HUES64 (cell line): ENCODE measurements around the gene EPB41.
"Not testable (repeated sequence)": the region's sequence is repeated elsewhere in the genome, so short reads cannot be mapped to it uniquely, and the experiment has no call there.

Experiments
- H3K27ac ChIP-seq: 2 replicates; pipeline ENCODE4 v1.7.0; 2013; ENCODE audit warnings: low read depth, low read length, inconsistent platforms
- H3K27me3 ChIP-seq: 2 replicates; pipeline ENCODE4 v1.6.1; 2013; ENCODE audit warnings: mild to moderate bottlenecking, low read length; ENCODE audit not compliant: insufficient read depth
- H3K36me3 ChIP-seq: 2 replicates; pipeline ENCODE4 v1.6.1; 2013; ENCODE audit warnings: mild to moderate bottlenecking, low read length; ENCODE audit not compliant: insufficient read depth
- H3K4me1 ChIP-seq: 2 replicates; pipeline ENCODE4 v1.6.1; 2013; ENCODE audit warnings: mild to moderate bottlenecking, low read length, moderate library complexity; ENCODE audit not compliant: insufficient read depth
- H3K4me3 ChIP-seq: 2 replicates; pipeline ENCODE4 v1.5.1; 2013; ENCODE audit warnings: mild to moderate bottlenecking, low read length, moderate library complexity
- H3K9ac ChIP-seq: 2 replicates; pipeline ENCODE4 v1.6.1; 2013; ENCODE audit warnings: mild to moderate bottlenecking, low read depth, low read length
- H3K9me3 ChIP-seq: 2 replicates; pipeline ENCODE4 v1.6.1; 2013; ENCODE audit warnings: low read depth, low read length; ENCODE audit not compliant: insufficient read depth
- WGBS: fragments of 150-250, 120-280 bp; methylation state at CpG from one replicate; pipeline ENCODE4 v1.1.7; 2013; ENCODE audit warnings: missing lambda C conversion rate; 5-methylcytosine and 5-hydroxymethylcytosine counted together

Gene EPB41

DNA sequence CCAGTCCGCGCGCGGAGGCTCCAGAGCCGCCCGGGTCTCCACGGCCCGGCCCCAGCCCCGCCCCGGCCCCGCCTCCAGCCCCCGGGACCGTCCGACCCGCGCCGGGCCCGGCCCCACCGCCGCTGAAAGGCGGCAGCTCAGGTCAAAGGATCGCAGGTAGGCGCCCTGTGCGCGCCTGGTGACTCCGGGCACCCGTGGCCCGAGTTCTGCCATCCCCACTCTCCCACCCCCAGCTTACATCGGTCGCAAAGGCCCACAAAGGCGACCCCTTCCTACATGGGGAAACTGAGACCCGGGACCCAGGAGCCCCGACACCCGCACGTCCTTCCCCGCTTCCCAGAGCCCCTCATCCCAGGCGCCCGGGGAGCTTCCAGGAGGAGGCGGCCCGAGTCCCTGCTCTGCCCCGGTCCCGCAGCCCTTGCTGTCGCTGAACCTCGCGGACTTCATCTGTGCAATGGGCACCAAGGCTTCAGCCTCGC lies 209.6 kb downstream of the EPB41 start, which contains the start of gene TMEM200B:
Gene TMEM200B, minus strand, starts transcription at position 17 of the 479 bp plus-strand sequence. CDS start 2,075 bp downstream, outside the sequence.
- under 1% methylated on average over 46 of the region's 46 CpGs for WGBS
- Histone ChIP-seq H3K4me1 (peaks cover 10% of the 10 kb centered on the region; the same call in 1 of the 2 replicates), H3K27me3 (peaks cover 52% of the 10 kb centered on the region), H3K27ac (peak within 1 kb of the TSS; percentile 90; the same call in 1 of the 2 replicates), H3K9me3 (no peaks in the 10 kb centered on the region), H3K9ac (peak within 1 kb of the TSS; percentile 70), H3K36me3 (no peaks in the 10 kb centered on the region; the same call in 1 of the 2 replicates), H3K4me3 (peak within 1 kb of the TSS; percentile 54)

DNA sequence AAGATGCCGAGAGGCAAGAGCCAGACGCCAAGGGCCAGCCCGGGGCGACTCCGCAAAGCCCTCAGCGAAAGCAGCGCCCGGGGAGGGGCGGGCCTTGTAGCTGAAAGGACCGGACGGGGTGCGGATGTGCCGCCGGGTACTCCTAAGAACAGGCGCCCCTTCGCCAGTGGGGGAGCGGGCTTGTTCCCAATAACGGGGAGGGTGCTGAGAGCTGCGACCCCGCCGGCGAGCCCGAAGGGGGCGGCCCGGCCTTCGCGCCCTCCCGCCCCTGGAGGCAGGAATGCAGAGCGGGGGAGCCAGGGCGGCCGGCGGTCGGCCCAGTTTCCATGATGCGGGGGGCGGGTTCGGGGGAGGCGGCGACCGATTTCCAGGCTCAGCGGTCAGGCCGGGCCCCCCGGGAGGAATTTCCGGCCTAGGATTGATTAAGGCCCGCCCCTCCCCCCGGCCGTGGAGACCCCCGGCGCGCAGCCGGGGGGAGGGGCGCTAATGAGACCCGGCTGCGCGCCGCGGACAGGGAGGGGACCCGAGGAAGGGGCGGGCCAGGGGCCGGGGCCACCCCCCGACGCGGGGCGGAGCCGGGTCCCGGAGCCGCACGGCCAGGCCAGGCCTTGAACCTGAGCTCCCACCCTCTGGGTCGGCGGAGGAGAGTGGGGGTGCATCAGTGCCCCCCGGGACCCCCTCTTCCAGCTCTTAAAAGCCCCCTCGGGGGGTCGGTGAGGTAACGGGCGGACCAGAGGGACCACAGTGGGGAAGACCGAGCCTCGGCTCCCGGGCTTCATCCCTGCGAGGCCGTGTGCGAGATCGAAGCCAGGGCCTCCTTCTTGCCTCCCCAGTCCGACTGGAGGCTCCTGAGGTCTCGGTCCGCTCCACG lies 210.2 kb downstream of the EPB41 start:
- peak overlapping the region; percentile 54 for H3K4me3 ChIP-seq
- no peaks in the 10 kb centered on the region for H3K9me3 ChIP-seq
- WGBS: 7% methylated on average over 85 of the region's 85 CpGs
- H3K9ac ChIP-seq: peak overlapping the region; percentile 70
- peak overlapping the region; percentile 90; the same call in 1 of the 2 replicates for H3K27ac ChIP-seq
- H3K36me3 ChIP-seq: no peaks in the 10 kb centered on the region
- H3K27me3 ChIP-seq: peaks cover 52% of the 10 kb centered on the region
- H3K4me1 ChIP-seq: peaks cover 10% of the 10 kb centered on the region; the same call in 1 of the 2 replicates

DNA sequence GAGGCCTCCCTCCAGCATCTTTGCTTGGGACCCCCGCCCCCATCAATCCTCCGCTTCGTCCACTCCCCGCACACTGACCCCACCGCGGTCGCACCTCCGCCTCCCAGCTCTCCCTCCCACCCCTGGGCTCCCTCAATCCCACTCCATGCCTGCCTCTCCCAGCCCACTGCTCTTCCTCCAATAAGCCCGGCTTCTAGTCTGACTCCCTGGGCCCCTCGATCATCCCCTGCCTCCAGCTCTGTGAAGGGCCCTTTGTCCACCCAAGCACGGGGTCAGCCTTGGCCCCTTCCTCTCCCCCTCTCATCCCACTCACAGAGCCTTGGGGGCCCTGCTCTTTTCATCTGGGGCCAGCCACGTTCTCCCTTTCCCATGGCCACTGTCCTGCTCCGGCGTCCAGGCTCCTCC lies 210.9 kb downstream of the EPB41 start:
- peaks cover 52% of the 10 kb centered on the region for H3K27me3 ChIP-seq
- H3K4me1 ChIP-seq: peaks cover 10% of the 10 kb centered on the region; the same call in 1 of the 2 replicates
- WGBS: 77% methylated on average over 14 of the region's 14 CpGs
- H3K27ac ChIP-seq: peak overlapping the region; percentile 73; the same call in 1 of the 2 replicates
- peak overlapping the region; percentile 54 for H3K4me3 ChIP-seq
- no peaks in the 10 kb centered on the region for H3K36me3 ChIP-seq
- H3K9me3 ChIP-seq: no peaks in the 10 kb centered on the region
- 0 out of 2 replicates have a peak overlapping the region, but pooled peaks have one; percentile 33 for H3K9ac ChIP-seq

DNA sequence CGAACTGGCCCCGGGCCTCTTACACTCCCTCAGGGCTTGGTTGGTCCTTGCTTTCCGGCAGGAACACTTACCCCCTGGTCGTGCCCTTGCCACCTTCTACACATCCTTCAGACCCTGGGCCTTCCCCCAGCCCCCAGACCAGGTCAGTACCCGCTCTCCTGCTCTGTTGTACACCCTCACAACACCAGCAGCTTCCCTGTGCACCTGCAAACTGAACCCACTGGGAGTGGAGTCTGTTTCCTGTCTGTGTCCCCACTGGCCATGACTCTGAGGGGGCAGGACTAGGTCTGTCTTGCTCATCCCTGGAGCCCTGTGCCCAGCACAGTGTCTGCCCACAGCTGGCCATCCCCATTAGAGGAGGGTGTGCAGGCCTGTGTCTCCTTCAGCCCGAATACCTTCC lies 211.4 kb downstream of the EPB41 start:
- H3K36me3 ChIP-seq: no peaks in the 10 kb centered on the region
- H3K4me1 ChIP-seq: peaks cover 10% of the 10 kb centered on the region; the same call in 1 of the 2 replicates
- no peak overlapping the region for H3K27ac ChIP-seq
- H3K4me3 ChIP-seq: no peak overlapping the region
- H3K27me3 ChIP-seq: peaks cover 49% of the 10 kb centered on the region
- no peak overlapping the region for H3K9ac ChIP-seq
- WGBS: 83% methylated on average over 6 of the region's 6 CpGs
- no peaks in the 10 kb centered on the region for H3K9me3 ChIP-seq

- H3K4me3 ChIP-seq: no peak overlapping the region
- H3K36me3 ChIP-seq: no peaks in the 10 kb centered on the region
- H3K9ac ChIP-seq: no peak overlapping the region
- 94% methylated on average over 6 of the region's 6 CpGs for WGBS
- H3K4me1 ChIP-seq: peaks cover 10% of the 10 kb centered on the region; the same call in 1 of the 2 replicates
- H3K27me3 ChIP-seq: peaks cover 45% of the 10 kb centered on the region
- H3K9me3 ChIP-seq: no peaks in the 10 kb centered on the region
- H3K27ac ChIP-seq: no peak overlapping the region
These were observed 211.8 kb downstream of the EPB41 start for GRCh38 chr1:29126198-29126597.

- H3K36me3 ChIP-seq: no peaks in the 10 kb centered on the region
- WGBS: 94% methylated on average over 6 of the region's 6 CpGs
- H3K4me1 ChIP-seq: peaks cover 10% of the 10 kb centered on the region; the same call in 1 of the 2 replicates
- no peak overlapping the region for H3K27ac ChIP-seq
- H3K27me3 ChIP-seq: peaks cover 22% of the 10 kb centered on the region
- H3K9ac ChIP-seq: no peak overlapping the region
- H3K9me3 ChIP-seq: no peaks in the 10 kb centered on the region
- no peak overlapping the region for H3K4me3 ChIP-seq
These were observed 214.4 kb downstream of the EPB41 start for GRCh38 chr1:29128739-29129138.

- H3K27ac ChIP-seq: no peak overlapping the region
- peaks cover 14% of the 10 kb centered on the region for H3K27me3 ChIP-seq
- H3K9ac ChIP-seq: no peak overlapping the region
- peaks cover 9% of the 10 kb centered on the region; the same call in 1 of the 2 replicates for H3K4me1 ChIP-seq
- 82% methylated on average over 5 of the region's 5 CpGs for WGBS
- no peaks in the 10 kb centered on the region for H3K36me3 ChIP-seq
- no peak overlapping the region for H3K4me3 ChIP-seq
- H3K9me3 ChIP-seq: no peaks in the 10 kb centered on the region
These were observed 215.5 kb downstream of the EPB41 start for GRCh38 chr1:29129916-29130315.

GRCh38 chr1:29131056-29131455 lies 216.7 kb downstream of the EPB41 start:
- not testable (repeated sequence) for H3K9ac ChIP-seq, H3K36me3 ChIP-seq, H3K27ac ChIP-seq, H3K27me3 ChIP-seq, H3K9me3 ChIP-seq, H3K4me3 ChIP-seq, H3K4me1 ChIP-seq
- 95% methylated on average over 29 of the region's 29 CpGs for WGBS

GRCh38 chr1:29133861-29134694 lies 219.7 kb downstream of the EPB41 start:
- WGBS: 90% methylated on average over 55 of the region's 55 CpGs
- H3K27ac ChIP-seq: no peak overlapping the region
- no peaks in the 10 kb centered on the region for H3K36me3 ChIP-seq

GRCh38 chr1:29134695-29135028 lies 220.3 kb downstream of the EPB41 start:
- no peaks in the 10 kb centered on the region for H3K36me3 ChIP-seq
- H3K9me3 ChIP-seq: no peaks in the 10 kb centered on the region
- H3K4me1 ChIP-seq: peaks cover 5% of the 10 kb centered on the region; the same call in 1 of the 2 replicates
- no peak overlapping the region for H3K4me3 ChIP-seq
- H3K27ac ChIP-seq: no peak overlapping the region
- 83% methylated on average over 10 of the region's 10 CpGs for WGBS
- no peaks in the 10 kb centered on the region for H3K27me3 ChIP-seq
- H3K9ac ChIP-seq: no peak overlapping the region

More at GRCh38 chr1:29133861-29134694, 219.7 kb downstream of the EPB41 start:
- no peaks in the 10 kb centered on the region for H3K27me3 ChIP-seq
- no peak overlapping the region for H3K4me3 ChIP-seq
- no peaks in the 10 kb centered on the region for H3K9me3 ChIP-seq
- no peak overlapping the region for H3K9ac ChIP-seq
- H3K4me1 ChIP-seq: peaks cover 5% of the 10 kb centered on the region; the same call in 1 of the 2 replicates
